ENCODE data around the gene PDF.
A peak's percentile ranks its signal among the peaks of the same experiment; 100 is the strongest.

Gene PDF

DNA sequence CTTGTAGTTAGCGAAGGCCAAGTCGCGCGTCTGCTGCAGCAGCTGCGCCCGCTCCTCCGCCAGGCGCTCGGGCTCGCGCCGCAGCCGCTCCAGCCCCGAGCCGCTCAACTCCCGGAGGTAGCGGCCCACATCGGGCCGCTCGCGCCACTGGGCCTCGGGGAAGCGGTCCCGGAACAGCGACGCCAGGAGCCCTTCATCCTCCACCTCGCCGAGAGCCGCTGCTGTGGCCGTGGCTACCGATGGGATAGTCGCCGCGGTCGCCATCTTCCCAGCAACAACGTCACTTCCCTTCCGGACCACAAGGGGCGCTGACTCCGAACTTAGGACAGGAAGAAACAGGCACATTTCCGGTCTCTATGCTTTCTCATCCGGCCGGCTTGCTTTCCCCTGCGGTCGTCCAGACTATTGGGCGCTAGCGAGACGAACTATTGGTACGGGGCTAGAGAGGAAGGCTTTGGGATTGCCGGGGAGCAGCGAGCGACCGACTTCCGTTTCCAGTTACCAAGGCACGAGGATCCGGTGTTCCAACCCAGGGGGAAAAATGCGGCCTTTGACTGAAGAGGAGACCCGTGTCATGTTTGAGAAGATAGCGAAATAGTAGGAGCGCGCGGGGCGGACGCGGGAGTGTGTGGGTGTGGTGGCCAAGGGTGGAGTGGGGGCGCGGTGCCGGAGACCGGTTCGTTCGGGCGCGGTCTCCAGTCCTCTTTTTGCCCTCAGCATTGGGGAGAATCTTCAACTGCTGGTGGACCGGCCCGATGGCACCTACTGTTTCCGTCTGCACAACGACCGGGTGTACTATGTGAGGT is 9.1 kb upstream of the PDF start, which contains the start of the genes COG8 and NIP7:
TSS of gene COG8 (minus strand) at position 276 of the 806 bp plus-strand sequence. CDS start at position 264, 12 bp downstream.
TSS of gene NIP7 (plus strand) at position 484 of the 806 bp plus-strand sequence. CDS start at position 542, 58 bp downstream.
- peak; percentile 96 for DNase-seq (ENCODE audit: low spot score)

DNA sequence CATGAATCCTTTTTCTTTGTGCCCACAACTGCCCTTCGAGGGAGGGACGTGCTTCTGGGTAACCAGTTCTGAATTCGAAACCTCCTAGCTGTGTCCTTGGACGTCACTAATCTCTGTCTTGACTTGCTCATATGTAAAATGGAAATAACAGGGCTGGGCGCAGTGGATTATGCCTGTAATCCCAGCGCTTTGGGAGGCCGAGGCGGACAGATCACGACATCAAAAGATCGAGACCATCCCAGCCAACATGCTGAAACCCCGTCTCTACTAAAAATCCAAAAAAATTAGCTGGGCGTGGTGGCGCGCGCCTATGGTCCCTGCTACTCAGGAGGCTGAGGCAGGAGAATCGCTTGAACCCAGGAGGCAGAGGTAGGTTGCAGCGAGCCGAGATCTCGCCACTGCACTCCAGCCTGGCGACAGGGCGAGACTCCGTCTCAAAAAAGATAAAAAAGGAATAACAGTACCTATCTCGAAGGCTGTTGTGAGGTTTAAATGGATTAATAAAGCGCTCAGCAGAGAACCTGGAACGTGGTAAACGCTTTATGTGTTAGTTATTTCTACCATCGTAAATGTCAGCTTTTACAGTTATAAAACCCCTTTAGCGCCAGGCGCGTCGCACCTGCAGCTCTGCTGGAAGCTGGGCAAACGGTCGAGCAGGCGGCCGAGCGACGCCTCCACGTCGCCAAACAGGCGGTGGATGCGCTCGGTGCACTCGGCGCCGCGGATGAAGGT is 8.3 kb upstream of the PDF start:
- no peak for DNase-seq (ENCODE audit: low spot score)

DNA sequence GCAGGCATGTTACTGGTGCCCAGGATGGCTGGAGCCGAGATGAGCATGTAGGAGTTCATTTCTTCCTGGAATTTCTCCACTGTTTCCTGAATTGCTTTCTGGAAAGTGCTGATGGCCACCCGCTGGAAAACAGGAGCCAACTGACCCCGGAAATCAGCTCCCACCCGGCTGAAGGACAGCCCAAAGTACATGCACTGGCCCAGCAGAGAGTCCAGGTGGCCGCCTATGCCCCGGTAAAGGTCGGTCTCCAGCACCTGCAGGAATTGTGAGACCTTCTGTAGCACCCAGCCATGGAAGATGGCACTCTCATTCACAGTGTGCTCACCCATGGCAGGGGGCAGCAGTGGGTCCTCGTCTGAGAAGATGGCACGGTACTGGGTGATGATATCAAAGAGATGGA is 4.3 kb upstream of the PDF start:
- no peak for DNase-seq (ENCODE audit: low spot score)

DNA sequence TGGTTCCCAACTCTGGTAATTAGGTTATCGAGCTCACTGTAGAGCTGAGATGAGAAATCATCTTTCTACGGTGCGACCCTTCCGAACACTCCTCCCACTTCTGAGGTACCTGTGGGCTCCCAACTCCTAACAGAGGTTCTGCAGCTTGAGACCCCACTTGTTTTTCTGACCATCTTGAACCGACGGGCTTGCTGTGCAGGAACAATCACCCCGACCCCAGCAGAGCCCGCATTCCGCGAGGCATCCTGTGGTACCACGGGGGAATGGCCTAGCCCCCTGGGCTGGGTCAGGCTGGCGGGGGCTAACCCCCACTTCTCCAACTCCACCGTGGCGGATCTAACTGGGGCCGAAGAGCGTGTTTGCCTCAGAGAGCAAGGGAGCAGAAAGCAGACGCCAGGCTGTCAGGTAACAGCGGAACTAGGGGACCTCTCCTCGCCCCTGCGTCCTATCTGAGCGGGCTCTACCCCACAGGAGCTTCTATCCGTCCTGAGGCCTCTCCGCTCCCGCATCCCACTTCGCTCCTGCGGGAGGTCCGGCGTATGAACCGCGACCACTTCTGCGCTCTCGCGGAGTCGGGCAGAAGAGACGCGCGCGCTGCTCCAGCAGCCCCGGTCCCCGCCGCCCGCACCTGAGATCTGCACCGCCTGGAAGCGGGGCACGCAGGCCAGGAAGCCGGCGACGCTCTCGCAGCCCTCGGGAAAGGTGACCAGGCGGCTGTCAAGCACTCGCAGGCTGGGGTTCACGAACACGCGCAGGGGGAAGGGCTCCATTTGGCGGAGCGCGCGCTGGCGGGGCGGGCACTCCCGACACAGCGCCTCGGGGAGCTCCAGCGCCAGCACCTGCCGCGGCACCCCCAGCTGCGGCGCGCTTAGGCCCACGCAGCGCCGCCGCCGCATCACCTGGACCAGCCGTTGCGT is 761 bp downstream of the PDF start:
- peak; percentile 47 for DNase-seq (ENCODE audit: low spot score)

DNA sequence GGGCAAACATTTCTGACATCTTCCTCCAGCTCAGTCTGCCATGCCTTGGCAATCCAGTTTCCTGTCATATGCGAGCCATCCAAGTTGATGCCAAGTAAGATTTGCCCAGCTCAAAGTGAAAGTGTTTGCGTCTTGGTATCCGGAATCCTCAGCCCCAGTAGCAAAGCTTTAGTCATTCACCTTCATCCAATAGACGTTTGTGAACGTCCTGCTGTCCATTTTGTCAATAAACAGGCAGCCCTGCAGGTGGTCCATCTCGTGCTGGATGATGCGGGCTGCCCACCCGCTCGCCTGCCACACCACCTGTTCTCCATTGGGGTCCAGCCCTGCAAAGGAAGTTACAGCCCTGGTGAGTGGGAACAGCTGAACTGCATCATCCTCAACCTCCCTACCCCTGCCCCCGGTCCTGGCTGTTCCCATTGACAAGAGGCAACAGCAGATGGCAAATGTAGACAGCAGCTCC is 1.5 kb downstream of the PDF start:
- DNase-seq (ENCODE audit: low spot score), result peak; percentile 74

DNA sequence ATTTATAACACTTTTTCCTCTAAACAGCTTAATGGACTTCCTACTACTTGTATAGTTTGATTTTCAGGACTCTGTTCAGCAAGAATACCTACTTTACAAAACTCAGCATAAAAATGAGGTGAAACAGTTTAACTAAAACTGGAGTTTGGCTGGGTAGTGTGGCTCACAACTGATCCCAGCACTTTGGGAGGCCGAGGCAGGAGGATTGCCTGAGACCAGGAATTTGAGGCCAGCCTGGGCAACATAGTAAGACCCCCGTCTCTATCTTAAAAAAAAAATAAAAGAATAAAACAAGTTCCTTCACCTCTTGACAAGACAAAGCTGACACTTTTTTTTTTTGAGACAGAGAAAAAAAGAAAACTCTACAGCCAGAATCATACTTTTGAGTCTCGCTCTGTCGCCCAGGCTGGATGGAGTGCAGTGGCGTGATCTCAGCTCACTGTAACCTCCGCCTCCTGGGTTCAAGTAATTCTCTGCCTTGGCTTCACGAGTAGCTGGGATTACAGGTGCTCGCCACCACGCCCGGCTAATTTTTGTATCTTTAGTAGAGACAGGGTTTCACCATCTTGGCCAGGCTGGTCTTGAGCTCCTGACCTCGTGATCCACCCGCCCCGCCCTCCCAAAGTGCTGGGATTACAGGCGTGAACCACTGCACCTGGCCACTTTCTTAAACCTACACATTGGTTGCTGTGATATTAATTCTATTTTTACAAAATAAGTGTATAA is 2.6 kb downstream of the PDF start:
- no peak for DNase-seq (ENCODE audit: low spot score)

DNA sequence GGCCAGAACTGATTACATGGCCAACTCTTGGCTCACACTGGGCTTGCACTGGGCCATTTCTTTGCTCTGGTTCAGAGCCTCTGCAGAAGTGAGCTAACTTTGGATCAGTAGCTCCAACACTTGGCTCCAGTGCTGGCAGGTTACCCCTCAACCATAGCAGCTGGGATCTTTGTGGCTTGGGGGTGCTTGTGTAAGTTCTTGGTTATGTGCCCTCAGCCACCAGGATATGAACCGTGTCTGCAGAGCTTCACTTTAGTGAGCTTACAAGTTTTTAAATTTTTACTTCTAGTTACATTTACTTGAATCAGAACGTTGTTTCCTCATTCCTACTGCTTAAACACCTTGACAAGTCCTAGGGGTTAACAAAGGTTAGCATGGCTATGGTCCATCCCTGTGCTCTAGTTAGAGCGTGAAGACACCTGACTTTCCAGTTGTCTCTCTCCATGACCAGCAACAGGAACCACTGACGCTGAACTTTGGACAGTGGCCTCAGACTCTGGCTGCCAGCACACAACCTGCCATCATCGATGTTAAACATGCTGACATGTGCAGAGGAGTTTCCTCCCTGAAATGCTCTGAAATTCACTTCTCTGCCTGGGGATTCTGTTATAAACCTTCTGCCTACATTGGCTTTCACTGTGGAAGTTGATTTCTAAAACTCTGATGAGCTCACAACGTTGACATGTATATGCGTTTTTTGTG is 4.1 kb downstream of the PDF start:
- no peak for DNase-seq (ENCODE audit: low spot score)

DNA sequence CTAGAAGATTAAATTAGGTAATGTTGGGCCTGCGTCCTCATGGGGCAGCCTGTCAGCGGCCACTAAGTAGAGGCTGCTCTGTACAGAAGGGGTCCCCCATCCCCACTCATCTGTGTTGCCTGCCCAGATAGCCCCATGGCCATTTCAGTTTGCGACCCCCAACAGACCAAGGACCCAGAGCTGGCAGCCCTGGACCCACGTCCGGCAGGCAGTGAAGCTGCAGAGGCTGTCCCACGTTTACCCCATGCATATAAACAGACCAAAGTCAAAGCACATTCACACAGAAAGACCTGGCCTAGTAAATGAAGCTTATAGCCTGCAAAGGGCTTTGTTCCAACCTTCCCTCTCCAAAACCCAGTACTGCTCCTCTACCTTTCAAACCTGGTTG is 4.6 kb downstream of the PDF start:
- DNase-seq (ENCODE audit: low spot score), result no peak

DNA sequence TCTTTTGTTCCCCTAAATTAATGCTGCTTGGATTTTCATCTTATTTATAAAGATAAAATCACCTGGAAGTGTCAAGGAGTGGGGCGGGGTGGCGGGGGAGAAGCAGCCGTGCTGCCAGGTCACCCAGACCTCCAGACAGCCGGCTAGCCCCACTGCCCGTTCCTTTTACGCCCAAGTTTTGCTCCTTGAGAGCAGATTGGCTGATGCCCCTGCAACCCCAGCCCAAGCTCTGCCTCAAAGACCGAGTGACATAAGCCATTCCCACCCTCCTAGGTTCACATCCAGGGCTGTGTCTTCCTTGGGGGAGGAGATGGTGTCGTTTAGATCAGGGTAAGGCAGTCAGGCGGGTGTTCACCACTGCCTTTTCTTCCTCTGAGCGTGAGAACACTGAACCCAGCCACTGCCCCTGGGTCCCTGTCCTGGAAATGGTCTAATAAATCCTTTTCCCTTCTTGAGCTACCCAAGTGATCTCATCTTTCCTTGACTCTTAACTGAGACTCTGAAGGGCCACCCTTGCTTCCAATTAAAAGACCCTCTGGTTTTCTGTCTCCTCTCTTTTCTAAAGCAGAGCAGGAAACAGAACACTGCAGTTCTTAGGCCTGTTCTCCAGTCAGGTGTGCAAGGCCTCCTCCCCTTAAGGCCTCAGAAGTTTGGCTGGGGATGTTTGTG is 5.7 kb downstream of the PDF start:
- no peak for DNase-seq (ENCODE audit: low spot score)

DNA sequence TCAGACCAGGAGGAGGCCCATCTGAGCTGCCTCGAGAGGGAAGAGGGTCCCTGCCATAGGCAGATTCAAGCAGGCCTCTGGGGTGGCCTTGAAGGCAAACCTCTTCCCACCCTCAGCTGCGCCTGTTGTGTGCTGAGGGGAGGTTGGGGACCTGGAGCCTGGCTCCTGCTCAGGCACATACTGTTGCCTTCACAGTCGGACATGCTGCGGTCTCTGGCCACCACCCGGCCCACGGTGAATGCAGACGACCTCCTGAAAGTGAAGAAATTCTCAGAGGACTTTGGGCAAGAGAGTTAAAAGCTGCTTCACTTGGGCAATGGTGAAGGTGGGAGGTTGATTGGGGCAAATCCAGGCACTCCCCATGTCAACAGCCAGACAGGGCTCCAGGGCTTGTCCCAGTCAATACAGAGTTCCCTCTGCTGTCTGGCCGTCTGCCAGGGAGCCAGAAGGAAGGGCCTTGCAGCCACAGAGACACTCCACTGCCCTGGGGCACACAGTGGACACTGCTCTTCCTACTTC is 6.3 kb downstream of the PDF start:
- no peak for DNase-seq (ENCODE audit: low spot score)

DNA sequence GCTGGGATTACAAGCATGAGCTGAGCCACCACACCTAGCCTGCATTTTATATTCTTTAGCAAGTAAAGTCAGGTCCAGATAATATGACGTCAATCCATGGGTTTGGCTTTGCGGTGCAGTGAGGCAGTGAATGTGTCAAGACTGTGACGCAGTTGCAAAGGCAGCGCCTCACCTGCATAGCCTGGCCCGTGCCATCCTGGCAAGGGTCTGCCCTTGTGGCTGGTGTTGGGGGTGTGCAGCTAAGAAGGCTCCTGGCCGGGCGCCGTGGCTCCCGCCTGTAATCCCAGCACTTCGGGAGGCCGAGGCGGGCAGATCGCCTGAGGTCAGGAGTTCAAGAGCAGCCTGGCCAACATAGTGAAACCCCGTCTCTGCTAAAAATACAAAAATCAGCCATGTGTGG is 7.0 kb downstream of the PDF start:
- DNase-seq (ENCODE audit: low spot score), result no peak

DNA sequence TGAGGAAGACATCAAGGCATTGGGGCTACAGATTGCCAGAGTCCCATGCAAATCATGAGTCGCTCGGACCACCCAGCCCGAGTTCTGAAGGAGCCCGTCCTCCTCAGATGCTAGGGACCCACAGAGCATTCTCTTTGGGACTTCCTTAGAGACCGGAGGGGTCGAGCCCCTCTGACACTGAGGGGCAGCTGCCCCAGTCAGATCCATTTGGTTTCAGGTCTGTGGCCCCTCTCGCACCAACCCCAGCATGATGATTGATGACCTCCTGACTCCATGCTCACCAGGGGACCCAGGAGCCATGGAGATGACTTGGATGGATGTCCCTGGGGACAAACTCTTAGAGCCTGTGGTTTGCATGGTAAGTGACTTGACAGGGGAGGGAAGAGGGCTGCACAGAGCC is 8.0 kb downstream of the PDF start:
- no peak for DNase-seq (ENCODE audit: low spot score)

DNA sequence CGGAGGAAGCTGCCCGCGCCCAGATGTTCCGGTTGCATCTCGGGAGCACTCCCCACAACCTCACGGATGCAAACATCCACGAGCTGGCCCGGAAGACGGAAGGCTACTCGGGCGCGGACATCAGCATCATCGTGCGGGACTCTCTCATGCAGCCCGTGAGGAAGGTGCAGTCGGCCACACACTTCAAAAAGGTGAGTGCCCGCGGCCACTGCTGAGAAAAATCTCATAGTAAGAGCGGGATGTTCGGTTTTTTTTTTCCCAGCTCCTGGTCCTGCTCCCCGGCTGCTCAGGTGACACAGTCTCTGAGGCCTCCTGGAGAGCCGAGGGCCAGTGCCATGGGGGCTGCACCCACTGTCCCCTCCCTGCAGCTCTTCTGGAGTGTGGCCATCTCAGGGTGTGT is 9.3 kb downstream of the PDF start:
- DNase-seq (ENCODE audit: low spot score), result no peak

DNA sequence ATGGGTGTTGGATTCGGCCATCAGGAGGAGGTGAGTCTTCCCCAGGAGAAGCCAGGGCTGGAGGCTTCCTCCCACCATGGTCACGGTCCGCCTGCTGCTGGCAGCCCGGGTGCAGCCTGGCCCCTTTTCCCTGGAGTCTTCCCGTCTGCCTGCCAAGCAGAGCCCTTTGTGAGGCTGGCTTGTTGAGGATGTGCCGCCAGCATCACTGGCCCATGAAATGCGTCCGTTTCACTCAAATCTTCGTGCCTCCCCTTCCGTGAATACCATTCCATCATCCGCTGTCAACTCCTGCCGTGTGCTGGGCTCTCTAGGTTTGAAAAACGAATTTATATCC is 9.7 kb downstream of the PDF start:
- no peak for DNase-seq (ENCODE audit: low spot score)

DNA sequence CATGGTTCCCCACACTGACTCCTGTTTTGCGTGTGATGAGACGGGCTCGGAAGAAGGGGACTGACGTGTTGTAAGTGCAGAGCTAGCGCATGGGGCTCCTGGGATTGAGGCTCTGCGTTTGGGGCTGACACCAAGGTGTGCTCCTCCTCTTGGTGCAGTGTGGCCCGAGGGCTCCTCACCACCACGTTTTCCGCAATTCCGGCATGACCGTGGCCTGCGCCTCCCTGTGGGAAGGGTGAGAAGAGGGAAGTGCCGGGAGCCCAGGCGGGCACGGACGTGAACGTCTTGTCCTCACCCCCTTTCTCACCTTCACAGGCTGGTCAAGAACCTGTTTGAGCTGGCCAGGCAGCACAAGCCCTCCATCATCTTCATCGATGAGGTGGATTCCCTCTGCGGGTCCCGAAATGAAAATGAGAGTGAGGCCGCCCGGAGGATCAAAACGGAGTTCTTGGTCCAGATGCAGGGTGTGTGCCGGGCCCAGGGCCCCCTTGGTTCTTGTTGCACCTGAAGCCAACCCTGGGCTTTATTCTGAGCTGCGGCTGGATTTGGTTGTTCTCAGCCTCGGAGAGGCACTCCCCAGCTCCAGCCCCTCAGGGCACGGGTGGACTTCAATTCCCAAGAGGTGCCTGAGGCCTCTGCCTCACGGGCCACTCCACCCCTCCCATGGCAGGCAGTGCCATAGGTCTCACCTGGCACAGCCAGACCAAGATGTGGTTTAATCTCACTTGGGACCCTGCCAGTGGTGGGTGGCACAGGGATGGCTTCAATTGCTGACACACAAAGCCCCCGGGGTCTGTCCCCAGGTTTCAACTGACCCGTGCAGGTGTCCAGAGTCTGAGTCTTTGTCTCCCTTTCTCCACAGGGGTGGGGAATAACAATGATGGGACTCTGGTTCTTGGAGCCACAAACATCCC is 10.3 kb downstream of the PDF start:
- no peak for DNase-seq (ENCODE audit: low spot score)

DNA sequence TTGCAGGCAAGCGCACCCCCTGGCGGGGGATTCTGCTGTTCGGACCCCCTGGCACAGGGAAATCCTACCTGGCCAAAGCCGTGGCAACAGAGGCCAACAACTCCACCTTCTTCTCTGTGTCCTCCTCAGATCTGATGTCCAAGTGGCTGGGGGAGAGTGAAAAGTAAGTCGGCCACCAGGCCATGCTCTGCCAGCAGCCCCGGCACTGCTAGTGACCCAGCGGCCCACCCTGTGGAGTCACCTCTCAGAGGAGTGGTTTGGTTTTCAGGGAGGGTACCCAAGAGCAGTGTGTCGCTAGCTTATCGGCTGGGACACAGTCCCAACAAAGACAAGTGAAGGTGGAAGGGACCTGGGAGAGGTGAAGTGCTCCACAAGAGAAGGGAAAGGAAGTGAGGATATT is 11.0 kb downstream of the PDF start:
- no peak for DNase-seq (ENCODE audit: low spot score)

DNA sequence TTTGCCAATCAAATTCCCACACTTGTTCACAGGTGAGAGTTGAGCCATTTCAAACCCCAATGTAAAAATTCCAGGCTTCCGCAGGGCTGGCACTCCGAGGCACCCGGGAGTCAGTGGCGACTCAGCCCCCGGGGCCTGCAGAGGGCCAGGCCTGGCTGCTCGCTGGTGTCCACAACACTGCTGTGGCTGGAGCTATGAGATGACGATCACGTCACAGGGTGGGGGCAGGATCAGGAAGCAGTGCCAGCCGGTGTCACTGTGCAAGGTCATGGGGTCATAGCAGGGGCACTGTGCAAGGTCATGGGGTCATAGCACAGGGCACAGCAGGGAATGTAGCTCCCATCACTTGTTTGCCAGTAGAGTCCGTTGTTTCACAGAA is 11.5 kb downstream of the PDF start:
- DNase-seq (ENCODE audit: low spot score), result no peak

DNA sequence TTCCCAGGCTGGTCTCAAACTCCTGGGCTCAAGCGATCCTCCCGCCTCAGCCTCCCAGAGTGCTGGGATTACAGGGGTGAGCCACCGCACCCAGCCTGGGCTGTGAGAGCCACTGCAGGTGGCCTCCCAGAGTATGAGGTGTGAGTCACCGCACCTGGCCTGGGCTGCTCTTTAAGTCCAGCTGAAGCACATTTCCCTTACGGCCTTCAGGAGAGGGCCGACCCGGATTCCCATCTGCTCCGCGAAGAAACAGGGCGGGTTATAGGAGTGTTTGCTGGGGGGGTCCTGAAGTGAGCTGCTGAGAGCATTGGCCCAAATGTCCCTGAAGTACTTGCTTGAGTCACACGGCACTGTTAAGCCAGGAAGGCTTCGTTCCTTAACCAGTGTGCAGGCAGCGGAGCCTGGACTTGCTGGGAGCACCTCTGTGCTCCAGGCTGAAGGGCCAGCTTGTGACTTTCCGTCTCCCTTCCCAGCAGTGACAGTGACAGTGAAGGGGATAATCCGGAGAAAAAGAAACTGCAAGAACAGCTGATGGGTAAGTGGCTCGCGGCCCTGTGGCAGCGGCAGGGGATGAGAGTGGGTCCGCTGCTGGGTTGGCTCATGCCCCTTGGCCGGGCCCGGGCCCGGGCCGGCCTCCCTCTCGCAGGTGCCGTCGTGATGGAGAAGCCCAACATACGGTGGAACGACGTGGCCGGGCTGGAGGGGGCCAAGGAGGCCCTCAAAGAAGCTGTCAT is 12.0 kb downstream of the PDF start:
- DNase-seq (ENCODE audit: low spot score), result no peak

Measured in AG08396 (cell line).